HepG2 (cell line): ENCODE measurements around the gene MYH9. TPM values are rescaled to one million over a fixed set of nuclear protein-coding genes. Genes with fewer than 3 reads are reported as not detected.

ENCODE experiments used
- CREB1 ChIP-seq, 2 experiments: fragments of 450-650 bp in 1 of 2; IDR thresholded peaks; 2 replicates each; pipeline ENCODE4 v1.6.1; 2016 to 2017; ENCODE audit warnings: control low read depth in 1 of 2, mild to moderate bottlenecking in 1 of 2, missing compliant biosample characterization in 1 of 2, missing genetic modification characterization in 1 of 2
- ELF4 ChIP-seq: sonication (generic); formaldehyde crosslinking; IDR thresholded peaks from 2 replicates; pipeline ENCODE4 v1.5.0; 2020; ENCODE audit warnings: missing genetic modification reagents, mild to moderate bottlenecking, moderate library complexity, borderline replicate concordance
- ETV5 ChIP-seq: IDR thresholded peaks from 2 replicates; pipeline ENCODE4 v1.6.1; 2018; ENCODE audit warnings: missing biosample characterization, missing genetic modification reagents, inconsistent platforms, borderline replicate concordance
- FOXO1 ChIP-seq: sonication (generic); formaldehyde crosslinking; IDR thresholded peaks from 2 replicates; pipeline ENCODE4 v1.4.0; 2020; ENCODE audit warnings: missing genetic modification reagents
- GABPA ChIP-seq, 2 experiments: IDR thresholded peaks; 2 replicates each; pipeline ENCODE4 v1.6.1; 2011 to 2016; ENCODE audit warnings: low read depth in 2 of 2, low read length in 1 of 2, missing biosample characterization in 1 of 2, missing genetic modification characterization in 1 of 2
- GATAD2A ChIP-seq: IDR thresholded peaks from 2 replicates; pipeline ENCODE4 v1.6.1; 2016
- HCFC1 ChIP-seq: fragments of 150-350 bp; IDR thresholded peaks from 2 replicates; pipeline ENCODE4 v1.6.1; 2014; ENCODE audit warnings: low read depth, low read length
- KDM2A ChIP-seq: sonication (generic); formaldehyde crosslinking; IDR thresholded peaks from 2 replicates; pipeline ENCODE4 v1.4.0; 2020; ENCODE audit warnings: low read depth, missing genetic modification reagents, borderline replicate concordance
- MLXIP ChIP-seq: sonication (generic); formaldehyde crosslinking; IDR thresholded peaks from 2 replicates; pipeline ENCODE4 v1.9.0; 2021; ENCODE audit warnings: missing genetic modification reagents, borderline replicate concordance
- REPIN1 ChIP-seq: sonication (generic); formaldehyde crosslinking; IDR thresholded peaks from 2 replicates; pipeline ENCODE4 v1.8.0; 2022; ENCODE audit warnings: missing genetic modification reagents, low read depth, mild to moderate bottlenecking, borderline replicate concordance
- SKIL ChIP-seq: sonication (generic); formaldehyde crosslinking; IDR thresholded peaks from 2 replicates; pipeline ENCODE4 v1.8.0; 2022; ENCODE audit warnings: missing genetic modification reagents, mild to moderate bottlenecking, moderate library complexity, borderline replicate concordance
- SNRNP70 ChIP-seq: fragments of 200-400 bp; formaldehyde crosslinking; IDR thresholded peaks from 2 replicates; pipeline ENCODE4 v1.6.1; 2017; ENCODE audit warnings: mild to moderate bottlenecking, low read depth, low read length, moderate library complexity
- SRF ChIP-seq: IDR thresholded peaks from 2 replicates; pipeline ENCODE4 v1.6.1; 2011; ENCODE audit warnings: mild to moderate bottlenecking, low read depth, low read length, moderate library complexity
- TEAD3 ChIP-seq: optimal IDR thresholded peaks from 2 replicates; pipeline ENCODE3; 2016; ENCODE audit warnings: borderline replicate concordance
- TERF1 ChIP-seq: sonication (generic); formaldehyde crosslinking; IDR thresholded peaks from 2 replicates; pipeline ENCODE4 v1.8.0; 2022; ENCODE audit warnings: mild to moderate bottlenecking, missing genetic modification reagents, moderate library complexity
- TMF1 ChIP-seq: sonication (generic); formaldehyde crosslinking; IDR thresholded peaks from 2 replicates; pipeline ENCODE4 v1.8.1; 2022; ENCODE audit warnings: low read depth, missing genetic modification reagents
- ZNF17 ChIP-seq: sonication (generic); formaldehyde crosslinking; IDR thresholded peaks from 2 replicates; pipeline ENCODE4 v1.5.0; 2020; ENCODE audit warnings: mild to moderate bottlenecking, missing genetic modification reagents
- ZNF205 ChIP-seq: IDR thresholded peaks from 2 replicates; pipeline ENCODE4 v1.6.1; 2018; ENCODE audit warnings: missing biosample characterization, missing genetic modification reagents
- ZNF280D ChIP-seq: sonication (generic); formaldehyde crosslinking; IDR thresholded peaks from 2 replicates; pipeline ENCODE4 v1.5.1; 2020; ENCODE audit warnings: mild to moderate bottlenecking, missing genetic modification reagents
- polyA plus RNA-seq, 8 experiments: library from polyadenylated mRNA; depleted of rRNA in 3 of 8; stranded (reverse) in 7 of 8; unstranded in 1 of 8; fragments of >200 nt; fragmentation: Illumina TruSeq in 4 of 8; extraction: Trizol in 4 of 8; gene quantifications; 2 replicates each; pipeline versions ENCODE4 v1.2.1 to v1.2.3, GENCODE V29; 2011 to 2016; ENCODE audit warnings: low read depth in 4 of 8, missing spikeins in 1 of 8, mixed read lengths in 1 of 8; ENCODE audit not compliant: insufficient read depth in 1 of 8
- total RNA-seq, 5 experiments: library from RNA; depleted of rRNA; stranded (reverse); fragments of >200 nt; fragmentation: Illumina TruSeq; extraction: Trizol; gene quantifications; 2 replicates each; pipeline ENCODE4 v1.2.3, GENCODE V29; 2016; ENCODE audit warnings: low read depth in 1 of 5

MYH9 gene
- total and polyA plus RNA-seq, 2 of the 13 experiments (the other 11 are each of a cell fraction or from before 2014, with no cell fraction given) = 50.7 to 98.5 TPM

- TF ChIP-seq ZNF280D = no peak
- peak; percentile 76; the same call in 1 of the 2 replicates for TF ChIP-seq FOXO1 (CRISPR knock-in tag)
- TF ChIP-seq CREB1 (IDR thresholded peaks at IDR 0.05) = no peak
- TF ChIP-seq CREB1 (CRISPR knock-in tag; IDR thresholded peaks at IDR 0.05) = peak; percentile 34; the same call in 1 of the 2 replicates
- no peak for TF ChIP-seq SNRNP70
- peak; percentile 84 for TF ChIP-seq TEAD3 (CRISPR knock-in tag)
- peak; percentile 62; the same call in 1 of the 2 replicates for TF ChIP-seq REPIN1
- no peak for TF ChIP-seq TMF1 (CRISPR knock-in tag)
- peak; percentile 94 for TF ChIP-seq GATAD2A
- TF ChIP-seq TERF1 = no peak
- TF ChIP-seq ZNF17 = no peak
- TF ChIP-seq ELF4 = no peak
- peak; percentile 44; the same call in 1 of the 2 replicates for TF ChIP-seq KDM2A (CRISPR knock-in tag)
- TF ChIP-seq SKIL (CRISPR knock-in tag) = no peak
- TF ChIP-seq HCFC1 = no peak
- peak; percentile 66; the same call in 1 of the 2 replicates for TF ChIP-seq ETV5 (CRISPR knock-in tag)
- TF ChIP-seq MLXIP (CRISPR knock-in tag) = no peak
- no peak for TF ChIP-seq GABPA (IDR thresholded peaks at IDR 0.05; ENCODE audit: low read depth, low read length)
- peak; percentile 29; the same call in 1 of the 2 replicates for TF ChIP-seq GABPA (CRISPR knock-in tag; IDR thresholded peaks at IDR 0.05; ENCODE audit: low read depth)
- TF ChIP-seq ZNF205 (CRISPR knock-in tag) = 0 out of 2 replicates have a peak, but pooled peaks have one; percentile 40
- no peak for TF ChIP-seq SRF
These were observed 44.1 kb downstream of the MYH9 start (continued) for GRCh38 chr22:36343720-36344105.
